ENCODE measurements around the gene TIMM10B.

DNA sequence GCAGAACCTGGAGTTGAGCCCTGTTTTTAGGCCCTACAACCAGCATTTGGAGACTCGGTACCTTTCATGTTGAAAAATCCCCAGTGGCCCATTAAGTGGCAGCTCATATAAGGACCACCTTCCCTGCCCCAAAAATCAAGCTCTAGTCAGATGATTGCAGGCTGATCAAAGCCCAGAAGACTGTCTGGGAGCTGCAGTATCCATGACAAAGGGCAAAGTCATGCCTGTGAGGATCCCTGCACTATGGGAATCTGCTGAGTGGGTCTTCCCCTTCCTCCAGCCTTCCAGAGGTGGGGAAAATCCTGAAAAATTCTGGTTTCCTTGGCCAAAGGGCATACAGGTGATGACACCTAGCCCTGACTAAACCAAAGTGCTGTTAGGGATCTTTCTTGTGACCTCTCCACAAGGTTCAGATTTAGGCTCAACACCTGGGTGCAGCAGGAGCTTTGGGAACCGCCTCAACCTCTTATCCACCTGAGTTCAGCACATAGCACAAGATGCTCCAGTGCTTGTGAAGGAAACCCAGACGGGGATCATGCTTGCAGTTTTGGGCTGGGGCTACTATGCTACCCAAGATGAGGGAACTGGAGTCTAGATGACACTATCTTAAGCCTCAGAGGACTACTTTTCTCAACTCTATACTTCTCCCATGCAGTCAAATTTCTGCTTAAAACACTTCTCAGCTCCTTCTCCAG lies 6.3 kb upstream of the TIMM10B start:
- TF ChIP-seq, protein P1, sequence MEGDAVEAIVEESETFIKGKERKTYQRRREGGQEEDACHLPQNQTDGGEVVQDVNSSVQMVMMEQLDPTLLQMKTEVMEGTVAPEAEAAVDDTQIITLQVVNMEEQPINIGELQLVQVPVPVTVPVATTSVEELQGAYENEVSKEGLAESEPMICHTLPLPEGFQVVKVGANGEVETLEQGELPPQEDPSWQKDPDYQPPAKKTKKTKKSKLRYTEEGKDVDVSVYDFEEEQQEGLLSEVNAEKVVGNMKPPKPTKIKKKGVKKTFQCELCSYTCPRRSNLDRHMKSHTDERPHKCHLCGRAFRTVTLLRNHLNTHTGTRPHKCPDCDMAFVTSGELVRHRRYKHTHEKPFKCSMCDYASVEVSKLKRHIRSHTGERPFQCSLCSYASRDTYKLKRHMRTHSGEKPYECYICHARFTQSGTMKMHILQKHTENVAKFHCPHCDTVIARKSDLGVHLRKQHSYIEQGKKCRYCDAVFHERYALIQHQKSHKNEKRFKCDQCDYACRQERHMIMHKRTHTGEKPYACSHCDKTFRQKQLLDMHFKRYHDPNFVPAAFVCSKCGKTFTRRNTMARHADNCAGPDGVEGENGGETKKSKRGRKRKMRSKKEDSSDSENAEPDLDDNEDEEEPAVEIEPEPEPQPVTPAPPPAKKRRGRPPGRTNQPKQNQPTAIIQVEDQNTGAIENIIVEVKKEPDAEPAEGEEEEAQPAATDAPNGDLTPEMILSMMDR (conservative IDR thresholded peaks at IDR 0.05 in 1 of 2, IDR thresholded peaks at IDR 0.05 in 1 of 2; ENCODE audit: low read depth in 1 of 2, low read length in 2 of 2), result no peak
- TF ChIP-seq EZH2 (IDR thresholded peaks at IDR 0.05; ENCODE audit: low read length, missing control alignments), result no peak

Measured in fibroblast of lung (primary cell).